Neural cell (in vitro differentiated cells): ENCODE results near the gene STARD13. TPM values are rescaled to one million over a fixed set of nuclear protein-coding genes. Genes with fewer than 3 reads are reported as not detected.

Source experiments
- H2AFZ ChIP-seq: fragments of 200-600, 300-800 bp; sonication (generic), shearing (Covaris generic); 2 replicates; pipeline ENCODE4 v1.6.0; 2014; ENCODE audit warnings: low read depth, mild to moderate bottlenecking, antibody characterized with exemption, low read length, moderate library complexity
- H3F3A ChIP-seq: fragments of 200-600 bp; shearing (Covaris generic); 2 replicates; pipeline ENCODE4 v1.6.1; 2016; ENCODE audit warnings: mild to moderate bottlenecking, moderate library complexity, mixed read lengths, antibody characterized with exemption, low read length; ENCODE audit not compliant: insufficient read depth, poor library complexity, severe bottlenecking
- H3K27ac ChIP-seq: fragments of 200-600, 300-800 bp; sonication (generic), shearing (Covaris generic); 2 replicates; pipeline ENCODE4 v1.5.1; 2014; ENCODE audit warnings: mild to moderate bottlenecking, low read length, moderate library complexity
- H3K27me3 ChIP-seq: fragments of 300-800, 200-600 bp; sonication (generic), shearing (Covaris generic); 2 replicates; pipeline ENCODE4 v1.6.0; 2014; ENCODE audit warnings: mild to moderate bottlenecking, low read depth, low read length, moderate library complexity; ENCODE audit not compliant: insufficient read depth
- H3K36me3 ChIP-seq: fragments of 300-800, 200-600 bp; sonication (generic), shearing (Covaris generic); 2 replicates; pipeline ENCODE4 v1.5.1; 2014; ENCODE audit warnings: mild to moderate bottlenecking, antibody characterized with exemption, low read length, moderate library complexity; ENCODE audit not compliant: insufficient read depth
- H3K4me2 ChIP-seq: fragments of 300-800, 200-600 bp; sonication (generic), shearing (Covaris generic); 2 replicates; pipeline ENCODE4 v1.6.0; 2014; ENCODE audit warnings: mild to moderate bottlenecking, low read length
- H3K4me3 ChIP-seq: fragments of 300-800, 200-600 bp; sonication (generic), shearing (Covaris generic); 2 replicates; pipeline ENCODE4 v1.5.1; 2014; ENCODE audit warnings: mild to moderate bottlenecking, low read length, moderate library complexity
- H3K79me2 ChIP-seq: fragments of 200-600 bp; shearing (Covaris generic); replicated peaks from 2 replicates; pipeline ENCODE4 v1.6.0; 2014; ENCODE audit warnings: mild to moderate bottlenecking, low read length, moderate library complexity; ENCODE audit not compliant: insufficient read depth
- H3K9ac ChIP-seq: fragments of 300-800, 200-600 bp; sonication (generic), shearing (Covaris generic); 2 replicates; pipeline ENCODE4 v1.6.1; 2016; ENCODE audit warnings: mild to moderate bottlenecking, low read length, mixed read lengths
- H3K9me2 ChIP-seq: fragments of 200-600 bp; shearing (Covaris generic); 2 replicates; pipeline ENCODE4 v1.6.1; 2016; ENCODE audit warnings: mild to moderate bottlenecking, low read length, mixed read lengths; ENCODE audit not compliant: insufficient read depth
- H3K9me3 ChIP-seq: fragments of 200-600, 300-800 bp; sonication (generic), shearing (Covaris generic); 2 replicates; pipeline ENCODE4 v1.6.1; 2016; ENCODE audit warnings: mild to moderate bottlenecking, mixed run types, low read length, moderate library complexity, mixed read lengths
- H4K20me1 ChIP-seq: fragments of 200-600 bp; shearing (Covaris generic); 2 replicates; pipeline ENCODE4 v1.6.1; 2016; ENCODE audit warnings: mild to moderate bottlenecking, mixed run types; ENCODE audit not compliant: insufficient read depth
- CTCF ChIP-seq: fragments of 450-650 bp; IDR thresholded peaks from 2 replicates; pipeline ENCODE4 v1.5.1; 2014; ENCODE audit warnings: antibody characterized with exemption, mild to moderate bottlenecking, moderate library complexity; ENCODE audit not compliant: poor library complexity, severe bottlenecking
- EP300 ChIP-seq: fragments of 450-650 bp; conservative IDR thresholded peaks from 2 replicates; pipeline ENCODE4 v1.6.1; 2014; ENCODE audit warnings: antibody characterized with exemption, mild to moderate bottlenecking, moderate library complexity; ENCODE audit not compliant: poor library complexity, severe bottlenecking
- EZH2 ChIP-seq: fragments of 200-600, 300-800 bp; shearing (Covaris generic), sonication (generic); IDR thresholded peaks from 2 replicates; pipeline ENCODE4 v1.6.1; 2014; ENCODE audit warnings: antibody characterized with exemption, low read length, borderline replicate concordance, mild to moderate bottlenecking; ENCODE audit not compliant: insufficient read depth, poor library complexity, severe bottlenecking
- MXI1 ChIP-seq: fragments of 450-650 bp; conservative IDR thresholded peaks from 2 replicates; pipeline ENCODE4 v1.6.1; 2014; ENCODE audit warnings: antibody characterized with exemption, mild to moderate bottlenecking; ENCODE audit not compliant: poor library complexity, severe bottlenecking
- POLR2AphosphoS5 ChIP-seq: IDR thresholded peaks from 2 replicates; pipeline ENCODE4 v1.6.1; 2012
- RAD21 ChIP-seq: fragments of 450-650 bp; conservative IDR thresholded peaks from 2 replicates; pipeline ENCODE4 v1.6.1; 2014; ENCODE audit warnings: antibody characterized with exemption, mild to moderate bottlenecking, moderate library complexity
- SMC3 ChIP-seq: fragments of 450-650 bp; conservative IDR thresholded peaks from 2 replicates; pipeline ENCODE4 v1.6.1; 2014; ENCODE audit warnings: antibody characterized with exemption, mild to moderate bottlenecking, moderate library complexity; ENCODE audit not compliant: poor library complexity
- TAF1 ChIP-seq: IDR thresholded peaks from 2 replicates; pipeline ENCODE4 v1.6.1; 2012; ENCODE audit warnings: low read depth
- polyA plus RNA-seq: library from polyadenylated mRNA; depleted of rRNA; stranded (reverse); fragments of >200 nt; gene quantifications from 2 replicates; pipeline ENCODE4 v1.2.3, GENCODE V29; 2014
- TF ChIP-seq, protein P1 (sequence below): IDR thresholded peaks from 2 replicates; pipeline ENCODE4 v1.6.1; 2012; ENCODE audit warnings: borderline replicate concordance

The STARD13 gene
- polyA plus RNA-seq, 1 donor from 2014 or later: 0.05 TPM

- H3K79me2 ChIP-seq: no peaks in the 10 kb centered on the region
These were observed 50.5 kb downstream of the STARD13 start for GRCh38 chr13:33235078-33235477.

DNA sequence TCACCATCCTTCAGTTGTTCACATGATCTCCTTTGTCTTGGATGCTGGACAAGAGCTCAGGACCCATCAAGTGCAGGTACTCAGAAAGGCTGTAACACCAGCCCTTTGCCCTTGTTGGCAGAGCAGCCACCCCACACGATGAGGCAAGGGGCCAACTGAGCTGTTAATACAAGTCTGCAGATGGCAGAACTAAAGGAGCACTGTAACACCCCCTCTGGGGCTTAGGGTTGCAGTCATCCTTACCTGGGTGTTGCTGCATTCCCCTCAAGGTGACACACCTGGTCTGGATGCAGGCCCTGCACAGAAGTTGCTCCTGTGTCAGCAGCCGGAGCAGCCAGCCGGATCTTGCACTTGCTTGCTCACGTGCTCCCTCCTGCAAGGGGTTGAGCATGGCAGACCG is 52.0 kb downstream of the STARD13 start:
- H3K9me3 ChIP-seq: no peaks in the 10 kb centered on the region
- no peak overlapping the region for H3K4me3 ChIP-seq
- no peaks in the 10 kb centered on the region for H3F3A ChIP-seq
- no peak overlapping the region for H2AFZ ChIP-seq
- no peaks in the 10 kb centered on the region for H3K79me2 ChIP-seq
- TF ChIP-seq MXI1 (no peak), EP300 (no peak), RAD21 (no peak), CTCF (no peak), POLR2AphosphoS5 (no peak), EZH2 (no peak), TAF1 (no peak), SMC3 (no peak)
- TF ChIP-seq, protein P1, sequence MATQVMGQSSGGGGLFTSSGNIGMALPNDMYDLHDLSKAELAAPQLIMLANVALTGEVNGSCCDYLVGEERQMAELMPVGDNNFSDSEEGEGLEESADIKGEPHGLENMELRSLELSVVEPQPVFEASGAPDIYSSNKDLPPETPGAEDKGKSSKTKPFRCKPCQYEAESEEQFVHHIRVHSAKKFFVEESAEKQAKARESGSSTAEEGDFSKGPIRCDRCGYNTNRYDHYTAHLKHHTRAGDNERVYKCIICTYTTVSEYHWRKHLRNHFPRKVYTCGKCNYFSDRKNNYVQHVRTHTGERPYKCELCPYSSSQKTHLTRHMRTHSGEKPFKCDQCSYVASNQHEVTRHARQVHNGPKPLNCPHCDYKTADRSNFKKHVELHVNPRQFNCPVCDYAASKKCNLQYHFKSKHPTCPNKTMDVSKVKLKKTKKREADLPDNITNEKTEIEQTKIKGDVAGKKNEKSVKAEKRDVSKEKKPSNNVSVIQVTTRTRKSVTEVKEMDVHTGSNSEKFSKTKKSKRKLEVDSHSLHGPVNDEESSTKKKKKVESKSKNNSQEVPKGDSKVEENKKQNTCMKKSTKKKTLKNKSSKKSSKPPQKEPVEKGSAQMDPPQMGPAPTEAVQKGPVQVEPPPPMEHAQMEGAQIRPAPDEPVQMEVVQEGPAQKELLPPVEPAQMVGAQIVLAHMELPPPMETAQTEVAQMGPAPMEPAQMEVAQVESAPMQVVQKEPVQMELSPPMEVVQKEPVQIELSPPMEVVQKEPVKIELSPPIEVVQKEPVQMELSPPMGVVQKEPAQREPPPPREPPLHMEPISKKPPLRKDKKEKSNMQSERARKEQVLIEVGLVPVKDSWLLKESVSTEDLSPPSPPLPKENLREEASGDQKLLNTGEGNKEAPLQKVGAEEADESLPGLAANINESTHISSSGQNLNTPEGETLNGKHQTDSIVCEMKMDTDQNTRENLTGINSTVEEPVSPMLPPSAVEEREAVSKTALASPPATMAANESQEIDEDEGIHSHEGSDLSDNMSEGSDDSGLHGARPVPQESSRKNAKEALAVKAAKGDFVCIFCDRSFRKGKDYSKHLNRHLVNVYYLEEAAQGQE: no peak
- no peak overlapping the region for H3K4me2 ChIP-seq
- no peaks in the 10 kb centered on the region for H3K36me3 ChIP-seq
- no peaks in the 10 kb centered on the region for H3K9me2 ChIP-seq
- no peak overlapping the region for H3K9ac ChIP-seq
- no peaks in the 10 kb centered on the region for H3K27me3 ChIP-seq
- H3K27ac ChIP-seq: no peak overlapping the region
- H4K20me1 ChIP-seq: no peaks in the 10 kb centered on the region

More at GRCh38 chr13:33235078-33235477, 50.5 kb downstream of the STARD13 start:
- Histone ChIP-seq H3K27ac (no peak overlapping the region), H3K9me3 (peaks cover 2% of the 10 kb centered on the region), H3K9ac (no peak overlapping the region), H3K36me3 (no peaks in the 10 kb centered on the region), H3K27me3 (no peaks in the 10 kb centered on the region), H4K20me1 (no peaks in the 10 kb centered on the region), H3F3A (no peaks in the 10 kb centered on the region), H3K4me3 (no peak overlapping the region), H3K9me2 (no peaks in the 10 kb centered on the region), H3K4me2 (no peak overlapping the region), H2AFZ (no peak overlapping the region)
- TF ChIP-seq SMC3 (no peak), MXI1 (no peak), CTCF (no peak)
